Measurements from ENCODE around the gene CBFA2T3. TPM values are rescaled to one million over a fixed set of nuclear protein-coding genes. Genes with fewer than 3 reads are reported as not detected.

The CBFA2T3 gene
- total RNA-seq, 1 donor: 1.3 TPM

DNA sequence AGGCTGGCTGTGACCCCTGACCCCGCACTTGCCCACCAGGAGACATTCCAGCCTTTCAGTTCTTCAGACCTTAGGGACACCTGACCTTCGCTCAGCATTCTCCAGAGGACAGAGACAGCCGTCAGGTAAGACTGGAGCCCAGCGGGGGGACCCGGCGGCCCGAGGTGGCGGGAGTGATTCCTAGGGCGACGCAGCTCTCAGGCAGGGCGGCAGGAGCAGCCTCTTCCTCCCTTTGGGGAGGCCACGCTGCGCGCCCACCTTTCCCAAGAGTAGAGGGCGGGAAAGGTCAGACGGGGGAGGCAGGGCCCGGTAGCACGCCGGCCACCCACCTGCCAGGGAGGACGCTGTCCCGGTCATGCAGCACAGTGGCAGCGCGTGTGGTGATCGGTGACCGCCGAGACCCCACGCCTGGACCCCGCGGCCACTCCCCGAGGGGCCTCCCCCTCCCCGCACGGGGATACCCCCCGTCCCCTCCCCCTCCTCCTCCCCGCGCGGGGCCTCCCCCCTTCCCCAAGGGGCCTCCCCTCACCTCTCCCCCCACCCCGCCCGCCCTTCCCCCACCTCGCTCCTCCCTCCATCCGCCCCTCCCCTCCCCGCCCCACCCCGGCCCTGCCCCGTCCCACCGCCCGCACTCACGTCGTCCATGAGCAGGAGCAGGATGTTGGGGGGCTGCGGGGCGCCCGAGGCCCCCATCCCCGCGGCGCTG is 120.7 kb downstream of the CBFA2T3 start:
- Histone ChIP-seq H3K4me1 (ENCODE audit: insufficient read depth, low read length) (peaks cover 47% of the 10 kb centered on the region), H3K27me3 (ENCODE audit: insufficient read depth, low read length) (no peaks in the 10 kb centered on the region), H3K4me3 (ENCODE audit: low read length) (peak overlapping the region; percentile 97), H3K9me3 (ENCODE audit: low read depth, low read length) (no peaks in the 10 kb centered on the region)

DNA sequence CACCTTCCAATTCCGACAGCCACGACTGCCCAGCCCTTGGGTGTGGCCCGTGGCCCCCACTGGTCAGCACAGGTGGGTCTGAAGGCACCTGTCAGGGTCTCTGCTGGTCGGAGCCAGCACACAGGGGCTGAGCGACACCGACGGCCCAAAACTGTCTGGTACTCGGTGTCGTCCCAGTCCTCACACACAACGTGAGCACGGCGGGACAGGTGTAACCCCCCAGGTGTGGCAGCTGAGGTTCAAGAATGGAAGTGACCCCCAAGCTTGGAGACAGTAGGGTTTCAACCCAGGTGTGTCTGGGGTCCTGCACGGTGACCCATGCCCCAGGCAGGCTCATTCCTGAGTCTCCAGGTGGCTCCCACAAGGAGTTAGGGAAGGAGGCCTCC is 121.3 kb downstream of the CBFA2T3 start:
- Histone ChIP-seq H3K27me3 (ENCODE audit: insufficient read depth, low read length) (no peaks in the 10 kb centered on the region), H3K9me3 (ENCODE audit: low read depth, low read length) (no peaks in the 10 kb centered on the region), H3K4me3 (ENCODE audit: low read length) (no peak overlapping the region), H3K4me1 (ENCODE audit: insufficient read depth, low read length) (peaks cover 47% of the 10 kb centered on the region)

DNA sequence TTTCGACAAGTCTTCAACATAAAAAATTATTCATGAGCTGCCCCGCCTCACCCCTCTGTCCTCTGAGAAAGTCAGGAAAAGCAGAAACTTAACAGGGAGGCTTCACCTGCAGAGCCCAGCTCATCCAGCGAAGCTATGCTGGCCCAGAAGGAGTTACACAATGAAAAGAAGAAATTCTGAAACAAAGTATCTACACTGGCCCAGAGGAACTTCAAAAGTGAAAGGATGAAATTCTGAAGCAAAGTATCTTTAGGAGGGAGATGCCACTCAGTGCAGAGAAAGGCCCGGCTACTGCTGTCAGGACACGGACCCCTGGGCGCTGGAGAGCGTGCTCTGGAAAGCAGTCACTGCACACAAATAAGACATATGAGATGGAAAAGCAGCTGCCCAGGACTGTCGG is 121.8 kb downstream of the CBFA2T3 start:
- H3K4me3 ChIP-seq (ENCODE audit: low read length): no peak overlapping the region
- no peaks in the 10 kb centered on the region for H3K9me3 ChIP-seq (ENCODE audit: low read depth, low read length)
- H3K27me3 ChIP-seq (ENCODE audit: insufficient read depth, low read length): no peaks in the 10 kb centered on the region
- peaks cover 47% of the 10 kb centered on the region for H3K4me1 ChIP-seq (ENCODE audit: insufficient read depth, low read length)

DNA sequence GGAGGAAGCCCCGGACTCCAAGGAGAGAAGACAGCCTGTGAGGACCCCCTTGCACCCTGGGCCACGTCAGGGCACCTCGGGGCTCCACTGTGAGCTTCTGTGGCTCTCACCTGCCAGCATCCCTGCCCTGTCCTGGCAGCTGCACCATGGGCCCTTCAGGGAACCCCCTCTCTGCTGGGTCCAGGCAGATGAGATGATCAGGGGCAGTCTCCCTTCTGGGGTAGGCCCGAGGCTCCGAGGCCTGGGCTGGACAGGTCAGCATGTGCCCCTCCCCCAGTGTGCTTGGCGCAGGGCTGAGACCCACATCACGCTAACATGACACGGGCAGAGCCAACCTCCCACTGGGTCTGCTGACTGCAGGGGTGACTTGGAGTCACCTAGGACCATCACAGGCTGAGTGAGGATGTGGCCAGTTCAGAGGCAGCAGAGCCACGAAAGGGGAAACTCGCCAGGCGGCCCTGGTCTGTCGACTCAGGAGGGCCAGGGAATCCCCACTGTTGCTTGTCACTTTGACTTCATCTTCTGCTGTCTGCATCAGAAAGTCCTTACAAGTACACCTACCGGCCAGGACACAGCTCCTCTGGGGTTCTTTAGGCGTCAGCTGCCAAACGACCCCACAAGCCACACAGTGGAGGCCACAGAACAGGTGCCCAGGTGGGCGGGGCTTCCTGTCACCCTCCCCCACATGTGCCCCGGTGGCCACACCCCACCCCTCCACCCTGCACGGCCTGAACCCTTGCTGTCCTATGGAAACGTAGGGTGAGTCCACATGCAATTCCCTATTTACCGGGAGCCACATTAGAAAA is 122.5 kb downstream of the CBFA2T3 start:
- H3K27me3 ChIP-seq (ENCODE audit: insufficient read depth, low read length): no peaks in the 10 kb centered on the region
- peaks cover 47% of the 10 kb centered on the region for H3K4me1 ChIP-seq (ENCODE audit: insufficient read depth, low read length)
- H3K9me3 ChIP-seq (ENCODE audit: low read depth, low read length): no peaks in the 10 kb centered on the region
- no peak overlapping the region for H3K4me3 ChIP-seq (ENCODE audit: low read length)

DNA sequence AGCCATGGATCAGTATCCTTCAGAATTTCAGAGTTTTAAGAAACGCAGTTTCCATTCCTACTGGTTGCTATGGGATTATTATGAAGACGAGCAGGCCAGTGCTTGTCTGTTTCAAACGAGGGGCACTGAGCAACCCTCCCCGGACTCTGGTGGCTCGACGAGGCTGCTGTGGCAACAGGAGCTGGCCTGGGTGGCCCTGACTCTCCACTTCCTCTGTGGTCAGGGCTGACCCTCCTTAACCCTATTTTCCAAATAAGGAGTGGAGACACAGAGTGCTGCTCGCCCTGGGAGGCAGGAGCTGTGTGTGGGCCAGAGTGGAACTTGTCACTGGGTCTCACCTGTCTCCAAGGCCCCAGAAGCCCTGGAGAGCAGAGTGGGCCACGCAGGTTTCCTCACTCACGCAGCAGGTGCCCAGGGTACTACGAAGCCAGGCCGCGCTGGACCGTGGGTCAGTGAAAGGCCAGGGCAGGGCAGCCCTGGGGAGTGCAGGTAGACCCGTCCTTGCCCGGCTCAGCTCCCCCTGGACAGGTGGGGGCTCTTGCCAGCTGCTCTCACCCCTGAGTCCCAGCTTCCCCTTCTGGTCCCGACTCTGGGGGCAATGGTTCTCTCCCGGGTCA is 123.6 kb downstream of the CBFA2T3 start:
- Histone ChIP-seq H3K4me3 (ENCODE audit: low read length) (no peak overlapping the region), H3K9me3 (ENCODE audit: low read depth, low read length) (no peaks in the 10 kb centered on the region), H3K4me1 (ENCODE audit: insufficient read depth, low read length) (peaks cover 47% of the 10 kb centered on the region), H3K27me3 (ENCODE audit: insufficient read depth, low read length) (no peaks in the 10 kb centered on the region)

DNA sequence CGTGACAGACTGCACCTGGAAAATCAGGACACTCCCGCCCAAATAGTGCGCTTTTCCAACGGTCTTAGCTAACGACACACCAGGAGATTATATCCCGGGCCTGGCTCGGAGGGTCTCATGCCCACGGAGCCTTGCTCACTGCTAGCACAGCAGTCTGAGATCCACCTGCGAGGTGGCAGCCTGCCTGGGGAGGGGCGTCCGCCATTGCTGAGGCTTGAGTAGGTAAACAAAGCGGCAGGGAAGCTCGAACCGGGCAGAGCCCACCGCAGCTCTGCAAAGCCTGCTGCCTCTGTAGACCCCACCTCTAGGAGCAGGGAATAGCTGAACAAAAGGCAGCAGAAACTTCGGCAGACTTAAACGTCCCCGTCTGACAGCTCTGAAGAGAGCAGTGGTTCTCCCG is 125.4 kb downstream of the CBFA2T3 start:
- Histone ChIP-seq H3K4me3 (ENCODE audit: low read length) (no peak overlapping the region), H3K27me3 (ENCODE audit: insufficient read depth, low read length) (no peaks in the 10 kb centered on the region), H3K4me1 (ENCODE audit: insufficient read depth, low read length) (peaks cover 36% of the 10 kb centered on the region), H3K9me3 (ENCODE audit: low read depth, low read length) (no peaks in the 10 kb centered on the region)

DNA sequence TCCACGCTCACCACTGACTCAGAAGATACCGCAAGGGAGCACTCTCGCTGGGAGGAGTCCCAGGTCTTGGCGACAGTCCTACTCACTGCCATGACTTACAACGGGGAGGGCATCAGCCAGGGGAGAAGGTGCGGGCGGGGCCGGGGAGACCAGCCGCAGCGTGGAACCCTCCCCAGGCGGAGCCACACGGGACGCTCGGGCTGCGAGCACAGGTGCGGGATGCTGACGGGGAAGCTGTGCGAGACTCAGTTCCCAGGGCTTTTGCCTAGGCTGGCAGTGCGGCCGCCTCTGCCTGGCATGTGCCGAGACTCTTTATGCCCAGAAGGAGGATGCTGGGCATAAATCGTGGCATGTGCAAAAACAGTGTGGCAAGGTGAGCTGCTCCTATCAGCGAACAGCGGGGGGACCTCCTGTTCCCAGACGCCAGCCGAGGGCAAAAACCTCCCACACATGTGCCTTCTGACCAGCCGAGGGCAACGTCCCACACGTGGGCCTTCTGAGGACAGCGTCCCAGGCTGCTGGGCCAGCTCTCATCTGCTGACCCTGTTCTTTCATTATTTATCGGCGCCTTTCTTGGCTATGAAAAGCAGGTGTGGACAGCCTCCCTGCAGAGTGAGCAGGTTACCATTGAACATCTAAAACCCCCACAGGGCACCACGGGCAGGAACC is 126.3 kb downstream of the CBFA2T3 start:
- Histone ChIP-seq H3K9me3 (ENCODE audit: low read depth, low read length) (no peaks in the 10 kb centered on the region), H3K4me1 (ENCODE audit: insufficient read depth, low read length) (peaks cover 30% of the 10 kb centered on the region), H3K4me3 (ENCODE audit: low read length) (no peak overlapping the region), H3K27me3 (ENCODE audit: insufficient read depth, low read length) (no peaks in the 10 kb centered on the region)

DNA sequence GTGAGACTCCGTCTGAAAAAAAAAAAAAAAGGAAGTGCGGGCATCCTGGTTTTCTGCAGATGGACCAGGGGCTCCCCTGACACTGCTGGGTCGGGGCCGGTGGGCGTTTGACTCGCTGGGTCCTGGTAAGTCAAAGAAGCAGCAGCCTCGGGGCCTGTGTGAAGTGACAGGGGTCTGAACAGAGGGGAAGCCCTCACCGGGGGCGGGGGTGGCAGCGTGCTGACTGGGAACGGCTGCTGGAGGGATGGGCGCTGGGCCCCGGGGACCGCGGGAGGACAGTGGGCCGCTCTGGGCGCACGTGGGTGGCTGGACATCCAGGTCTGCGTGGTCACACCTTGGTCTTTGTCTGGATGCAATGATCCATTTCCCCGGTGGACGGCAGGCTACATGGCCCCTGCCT is 128.4 kb downstream of the CBFA2T3 start:
- Histone ChIP-seq H3K9me3 (ENCODE audit: low read depth, low read length) (no peaks in the 10 kb centered on the region), H3K4me1 (ENCODE audit: insufficient read depth, low read length) (peaks cover 9% of the 10 kb centered on the region), H3K4me3 (ENCODE audit: low read length) (no peak overlapping the region), H3K27me3 (ENCODE audit: insufficient read depth, low read length) (no peaks in the 10 kb centered on the region)

DNA sequence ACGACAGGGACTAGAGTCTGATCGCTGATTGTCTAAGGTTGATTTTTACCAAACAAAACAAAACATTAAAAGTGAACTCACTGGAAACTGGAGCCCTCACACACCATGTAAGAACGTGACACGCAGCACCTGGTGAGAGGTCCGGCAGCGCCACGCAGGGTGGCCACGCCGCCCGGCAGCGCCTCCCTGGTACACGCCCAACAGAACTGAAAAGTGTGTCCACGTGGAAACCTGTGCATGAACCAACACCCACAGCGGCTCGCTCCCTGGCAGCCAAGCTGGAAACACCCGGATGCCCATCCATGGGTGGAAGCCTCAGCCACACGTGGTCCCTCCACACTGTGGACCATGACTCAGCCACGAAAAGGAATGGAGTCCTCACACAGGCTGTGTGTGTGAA is 129.4 kb downstream of the CBFA2T3 start:
- Histone ChIP-seq H3K4me1 (ENCODE audit: insufficient read depth, low read length) (no peaks in the 10 kb centered on the region), H3K27me3 (ENCODE audit: insufficient read depth, low read length) (no peaks in the 10 kb centered on the region), H3K9me3 (ENCODE audit: low read depth, low read length) (no peaks in the 10 kb centered on the region), H3K4me3 (ENCODE audit: low read length) (no peak overlapping the region)

DNA sequence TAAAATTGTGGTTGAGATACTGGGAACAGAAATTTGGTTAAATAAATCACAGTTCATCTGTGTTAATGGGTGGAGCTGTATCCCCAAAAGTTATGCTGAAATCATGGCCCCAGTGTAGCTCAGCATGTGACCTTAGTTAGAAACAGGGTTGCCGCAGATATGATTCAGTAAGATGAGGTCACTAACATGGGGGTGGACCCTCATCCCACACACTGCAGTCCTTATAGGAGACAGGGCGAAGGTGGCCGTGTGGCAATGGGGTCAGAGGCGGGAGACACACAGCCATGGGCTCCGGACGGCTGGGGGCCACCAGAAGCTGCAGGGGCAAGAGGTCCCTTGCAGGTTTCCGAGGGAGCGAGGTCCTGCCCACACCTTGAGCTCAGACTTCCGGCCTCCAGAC is 130.9 kb downstream of the CBFA2T3 start:
- peaks cover 4% of the 10 kb centered on the region for H3K4me1 ChIP-seq (ENCODE audit: insufficient read depth, low read length)
- H3K9me3 ChIP-seq (ENCODE audit: low read depth, low read length): no peaks in the 10 kb centered on the region
- no peaks in the 10 kb centered on the region for H3K27me3 ChIP-seq (ENCODE audit: insufficient read depth, low read length)
- no peak overlapping the region for H3K4me3 ChIP-seq (ENCODE audit: low read length)

DNA sequence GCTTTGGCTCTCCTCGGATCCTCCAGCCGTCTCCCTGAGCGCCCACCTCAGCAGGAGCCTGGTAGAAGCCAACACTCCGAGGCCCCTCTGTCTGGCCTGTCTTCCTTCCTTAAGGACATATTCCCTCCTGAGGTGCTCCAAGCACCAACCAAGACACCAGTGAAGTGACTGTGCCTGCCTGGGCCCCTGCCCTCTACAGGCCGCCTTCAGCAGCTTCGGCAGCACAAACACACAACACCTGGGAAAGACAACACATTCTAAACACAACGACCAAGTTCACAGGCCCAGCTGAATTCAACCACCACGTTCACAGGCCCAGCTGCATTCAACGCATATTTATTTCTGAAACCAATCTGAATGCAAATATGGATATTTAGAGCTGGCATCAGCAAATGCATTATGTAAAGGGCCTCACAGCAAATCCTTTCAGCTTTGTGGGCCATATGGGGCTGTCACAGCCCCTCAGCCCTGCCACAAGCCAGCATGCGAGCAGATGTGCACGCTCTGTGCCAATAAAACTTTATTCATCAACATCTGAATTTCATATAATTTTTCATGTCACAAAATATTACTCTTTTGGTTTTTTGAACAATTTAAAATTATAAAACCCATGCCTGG is 132.5 kb downstream of the CBFA2T3 start:
- no peaks in the 10 kb centered on the region for H3K9me3 ChIP-seq (ENCODE audit: low read depth, low read length)

DNA sequence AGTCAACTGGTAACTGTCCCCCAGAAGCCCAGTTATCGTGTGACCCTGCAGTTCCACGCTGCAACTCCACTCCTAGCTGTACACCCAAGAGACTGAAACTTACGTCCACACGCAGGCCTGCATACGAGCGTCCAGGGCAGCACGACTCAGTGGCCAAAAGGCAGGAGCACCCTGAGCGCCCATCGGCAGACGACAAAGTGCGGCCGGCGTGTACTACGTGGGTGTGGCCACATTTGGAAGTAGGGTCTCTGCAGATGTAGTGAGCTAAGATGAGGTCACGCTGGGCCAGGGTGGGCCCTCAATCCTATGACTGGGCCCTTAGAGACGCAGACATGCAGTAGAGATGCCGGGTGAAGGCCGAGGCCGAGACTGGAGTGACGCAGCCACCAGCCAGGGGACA is 133.8 kb downstream of the CBFA2T3 start:
- Histone ChIP-seq H3K4me3 (ENCODE audit: low read length) (no peak overlapping the region), H3K27me3 (ENCODE audit: insufficient read depth, low read length) (no peaks in the 10 kb centered on the region)

More for the DNA sequence above, 132.5 kb downstream of the CBFA2T3 start:
- H3K27me3 ChIP-seq (ENCODE audit: insufficient read depth, low read length): no peaks in the 10 kb centered on the region
- H3K4me3 ChIP-seq (ENCODE audit: low read length): no peak overlapping the region
- H3K4me1 ChIP-seq (ENCODE audit: insufficient read depth, low read length): peaks cover 16% of the 10 kb centered on the region

DNA sequence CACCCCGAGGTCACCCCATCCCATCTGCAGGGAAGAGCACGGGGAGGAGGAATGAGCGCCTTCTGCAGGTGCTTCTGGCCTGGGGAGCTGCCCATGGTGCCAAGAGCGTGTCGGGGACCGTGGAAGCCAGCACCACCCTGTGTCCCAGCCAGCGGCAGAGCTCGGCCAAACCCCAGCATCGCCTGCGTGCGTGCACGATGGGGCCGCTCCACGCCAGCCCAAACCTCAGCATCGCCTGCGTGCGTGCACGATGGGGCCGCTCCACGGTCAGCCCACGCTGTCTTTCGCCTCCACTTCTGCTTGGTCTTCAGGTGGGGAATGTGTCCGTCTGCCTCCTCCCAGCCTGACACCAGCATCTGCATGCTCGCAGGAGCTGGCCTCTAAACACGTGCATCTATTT is 134.2 kb downstream of the CBFA2T3 start:
- H3K4me3 ChIP-seq (ENCODE audit: low read length): no peak overlapping the region
- H3K9me3 ChIP-seq (ENCODE audit: low read depth, low read length): no peaks in the 10 kb centered on the region
- H3K4me1 ChIP-seq (ENCODE audit: insufficient read depth, low read length): peaks cover 17% of the 10 kb centered on the region
- H3K27me3 ChIP-seq (ENCODE audit: insufficient read depth, low read length): no peaks in the 10 kb centered on the region

More for the DNA sequence above, 133.8 kb downstream of the CBFA2T3 start:
- Histone ChIP-seq H3K9me3 (ENCODE audit: low read depth, low read length) (no peaks in the 10 kb centered on the region), H3K4me1 (ENCODE audit: insufficient read depth, low read length) (peaks cover 17% of the 10 kb centered on the region)

DNA sequence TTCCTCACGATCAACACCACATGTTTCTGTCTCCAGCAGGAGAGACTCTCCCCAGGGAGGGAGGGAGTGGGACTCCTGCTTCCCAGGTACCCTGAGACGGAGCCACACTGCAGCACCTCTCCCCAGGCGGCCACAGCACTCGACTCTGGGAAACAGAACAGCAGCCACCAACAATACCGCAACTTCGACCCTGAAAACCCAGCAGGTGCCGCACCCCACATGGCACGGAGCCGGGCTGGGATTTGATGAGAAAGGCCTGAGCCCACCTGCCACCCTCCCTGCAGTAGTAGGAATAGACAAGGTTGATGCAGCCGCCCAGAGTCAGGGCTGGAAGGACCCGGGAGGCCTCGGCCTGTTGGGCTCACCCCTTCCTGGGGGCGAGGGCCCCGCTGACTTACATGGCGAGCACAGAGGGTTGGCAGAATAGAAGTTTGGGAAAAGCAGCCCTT is 134.7 kb downstream of the CBFA2T3 start:
- peaks cover 17% of the 10 kb centered on the region for H3K4me1 ChIP-seq (ENCODE audit: insufficient read depth, low read length)
- no peaks in the 10 kb centered on the region for H3K27me3 ChIP-seq (ENCODE audit: insufficient read depth, low read length)
- H3K4me3 ChIP-seq (ENCODE audit: low read length): no peak overlapping the region
- no peaks in the 10 kb centered on the region for H3K9me3 ChIP-seq (ENCODE audit: low read depth, low read length)
